Neural progenitor cell (in vitro differentiated cells): ENCODE data around the gene SNTG2. TPM values are rescaled to one million over a fixed set of nuclear protein-coding genes. Genes with fewer than 3 reads are reported as not detected.
"Not testable (repeated sequence)": the region's sequence is repeated elsewhere in the genome, so short reads cannot be mapped to it uniquely, and the experiment has no call there.

Source experiments
- DNase-seq: peaks from one replicate; pipeline ENCODE4 v3.0.0-alpha.2; 2016; ENCODE audit warnings: low spot score
- H2AFZ ChIP-seq: fragments of 200-600 bp; sonication (generic); replicated peaks from 2 replicates; pipeline ENCODE4 v1.6.1; 2016; ENCODE audit warnings: antibody characterized with exemption
- H3F3A ChIP-seq: fragments of 200-600 bp; sonication (generic); 2 replicates; pipeline ENCODE4 v1.6.1; 2016; ENCODE audit warnings: antibody characterized with exemption, low read depth
- H3K27ac ChIP-seq: fragments of 200-600 bp; sonication (generic); 2 replicates; pipeline ENCODE4 v1.5.1; 2016; ENCODE audit warnings: mild to moderate bottlenecking
- H3K27me3 ChIP-seq: fragments of 200-600 bp; sonication (generic); 2 replicates; pipeline ENCODE4 v1.6.1; 2016; ENCODE audit warnings: mild to moderate bottlenecking, moderate library complexity
- H3K36me3 ChIP-seq: fragments of 200-600 bp; sonication (generic); 2 replicates; pipeline ENCODE4 v1.5.1; 2016
- H3K4me1 ChIP-seq: fragments of 200-600 bp; sonication (generic); 2 replicates; pipeline ENCODE4 v1.6.1; 2016; ENCODE audit warnings: mixed run types
- H3K4me2 ChIP-seq: fragments of 200-600 bp; sonication (generic); 2 replicates; pipeline ENCODE4 v1.6.1; 2016
- H3K4me3 ChIP-seq: fragments of 200-600 bp; sonication (generic); 2 replicates; pipeline ENCODE4 v1.5.1; 2016
- H3K79me2 ChIP-seq: fragments of 200-600 bp; sonication (generic); 2 replicates; pipeline ENCODE4 v1.6.1; 2016; ENCODE audit warnings: low read depth
- H3K9ac ChIP-seq: fragments of 200-600 bp; sonication (generic); 2 replicates; pipeline ENCODE4 v1.6.1; 2016
- H3K9me3 ChIP-seq: fragments of 200-600 bp; sonication (generic); 2 replicates; pipeline ENCODE4 v1.5.1; 2016; ENCODE audit warnings: low read depth
- H4K20me1 ChIP-seq: fragments of 200-600 bp; sonication (generic); 2 replicates; pipeline ENCODE4 v1.6.1; 2016; ENCODE audit warnings: low read depth
- H3K27ac Mint-ChIP-seq: 3 replicates; pipeline ENCODE4 v1.8.0; 2021; ENCODE audit warnings: mixed read lengths
- H3K27me3 Mint-ChIP-seq: 2 replicates; pipeline ENCODE4 v1.8.0; 2022; ENCODE audit warnings: low read depth, mild to moderate bottlenecking, inconsistent platforms, moderate library complexity, mixed read lengths; ENCODE audit not compliant: insufficient read depth
- H3K36me3 Mint-ChIP-seq: 3 replicates; pipeline ENCODE4 v1.8.0; 2021; ENCODE audit warnings: mixed read lengths
- H3K4me1 Mint-ChIP-seq: 3 replicates; pipeline ENCODE4 v1.8.0; 2021; ENCODE audit warnings: mixed read lengths
- H3K4me3 Mint-ChIP-seq: 3 replicates; pipeline ENCODE4 v1.8.0; 2021; ENCODE audit warnings: mild to moderate bottlenecking, moderate library complexity, mixed read lengths
- H3K9me3 Mint-ChIP-seq: 3 replicates; pipeline ENCODE4 v1.8.0; 2020; ENCODE audit warnings: mixed read lengths
- EZH2 ChIP-seq: fragments of 200-600 bp; sonication (generic); IDR thresholded peaks from 2 replicates; pipeline ENCODE4 v1.6.1; 2017; ENCODE audit warnings: antibody characterized with exemption, mild to moderate bottlenecking, moderate library complexity
- EZH2phosphoT487 ChIP-seq: fragments of 200-600 bp; sonication (generic); IDR thresholded peaks from 2 replicates; pipeline ENCODE4 v1.6.1; 2017; ENCODE audit warnings: antibody characterized with exemption
- total RNA-seq: library from RNA; depleted of rRNA; stranded (reverse); fragments of >200 nt; gene quantifications from 2 replicates; pipeline ENCODE4 v1.2.3, GENCODE V29; 2015; ENCODE audit warnings: low replicate concordance
- TF ChIP-seq, protein P1 (sequence below): fragments of 200-600 bp; sonication (generic); IDR thresholded peaks from 2 replicates; pipeline ENCODE4 v1.5.1; 2017; ENCODE audit warnings: antibody characterized with exemption, mild to moderate bottlenecking

SNTG2 gene
- total RNA-seq, 1 donor from 2014 or later: 1.1 TPM

DNA sequence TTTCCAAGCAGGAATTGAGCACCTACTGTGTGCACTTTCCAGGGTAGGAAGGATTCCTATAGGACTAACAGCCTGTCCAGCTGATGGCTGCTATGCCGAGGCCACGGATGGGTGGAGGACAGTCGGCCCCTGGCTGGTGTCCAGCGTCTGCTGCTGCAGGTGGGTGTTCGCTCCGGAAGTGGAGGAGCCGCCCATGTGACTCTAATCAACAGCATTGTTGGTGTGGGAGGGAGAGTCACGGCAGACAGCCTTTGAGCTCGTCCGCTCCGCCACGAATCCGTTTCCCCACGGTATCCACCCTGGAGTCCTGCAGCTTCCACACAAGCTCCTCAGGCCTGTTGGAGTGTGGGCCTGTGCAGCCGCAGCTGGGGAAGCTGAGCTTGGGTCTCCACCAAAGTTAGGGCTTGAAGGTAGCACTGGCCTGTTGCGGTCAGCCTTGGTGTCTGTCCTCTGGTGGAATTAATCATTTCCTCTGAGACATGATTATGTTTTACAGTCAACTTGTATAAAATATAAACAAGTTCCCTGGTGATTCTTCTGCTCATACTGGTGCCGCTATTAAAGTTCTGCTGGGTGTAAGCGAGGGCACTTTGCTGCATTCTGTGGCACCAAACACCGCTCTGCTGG is 276.7 kb downstream of the SNTG2 start:
- Histone ChIP-seq H4K20me1 (no peaks in the 10 kb centered on the region), H3K27me3 (no peaks in the 10 kb centered on the region), H3F3A (no peaks in the 10 kb centered on the region), H3K27ac (no peak overlapping the region), H3K9me3 (no peaks in the 10 kb centered on the region), H2AFZ (no peak overlapping the region), H3K4me1 (no peaks in the 10 kb centered on the region), H3K79me2 (no peaks in the 10 kb centered on the region), H3K36me3 (no peaks in the 10 kb centered on the region), H3K4me3 (no peak overlapping the region), H3K4me2 (no peak overlapping the region), H3K9ac (no peak overlapping the region)
- Mint-ChIP-seq H3K4me3 (no peak overlapping the region), H3K9me3 (peaks cover 12% of the 10 kb centered on the region), H3K4me1 (peaks cover 3% of the 10 kb centered on the region), H3K27me3 (peaks cover 2% of the 10 kb centered on the region), H3K36me3 (no peaks in the 10 kb centered on the region), H3K27ac (no peak overlapping the region)
- no peak for DNase-seq
- TF ChIP-seq, protein P1, sequence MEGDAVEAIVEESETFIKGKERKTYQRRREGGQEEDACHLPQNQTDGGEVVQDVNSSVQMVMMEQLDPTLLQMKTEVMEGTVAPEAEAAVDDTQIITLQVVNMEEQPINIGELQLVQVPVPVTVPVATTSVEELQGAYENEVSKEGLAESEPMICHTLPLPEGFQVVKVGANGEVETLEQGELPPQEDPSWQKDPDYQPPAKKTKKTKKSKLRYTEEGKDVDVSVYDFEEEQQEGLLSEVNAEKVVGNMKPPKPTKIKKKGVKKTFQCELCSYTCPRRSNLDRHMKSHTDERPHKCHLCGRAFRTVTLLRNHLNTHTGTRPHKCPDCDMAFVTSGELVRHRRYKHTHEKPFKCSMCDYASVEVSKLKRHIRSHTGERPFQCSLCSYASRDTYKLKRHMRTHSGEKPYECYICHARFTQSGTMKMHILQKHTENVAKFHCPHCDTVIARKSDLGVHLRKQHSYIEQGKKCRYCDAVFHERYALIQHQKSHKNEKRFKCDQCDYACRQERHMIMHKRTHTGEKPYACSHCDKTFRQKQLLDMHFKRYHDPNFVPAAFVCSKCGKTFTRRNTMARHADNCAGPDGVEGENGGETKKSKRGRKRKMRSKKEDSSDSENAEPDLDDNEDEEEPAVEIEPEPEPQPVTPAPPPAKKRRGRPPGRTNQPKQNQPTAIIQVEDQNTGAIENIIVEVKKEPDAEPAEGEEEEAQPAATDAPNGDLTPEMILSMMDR: no peak
- TF ChIP-seq EZH2phosphoT487 (no peak), EZH2 (no peak)

DNA sequence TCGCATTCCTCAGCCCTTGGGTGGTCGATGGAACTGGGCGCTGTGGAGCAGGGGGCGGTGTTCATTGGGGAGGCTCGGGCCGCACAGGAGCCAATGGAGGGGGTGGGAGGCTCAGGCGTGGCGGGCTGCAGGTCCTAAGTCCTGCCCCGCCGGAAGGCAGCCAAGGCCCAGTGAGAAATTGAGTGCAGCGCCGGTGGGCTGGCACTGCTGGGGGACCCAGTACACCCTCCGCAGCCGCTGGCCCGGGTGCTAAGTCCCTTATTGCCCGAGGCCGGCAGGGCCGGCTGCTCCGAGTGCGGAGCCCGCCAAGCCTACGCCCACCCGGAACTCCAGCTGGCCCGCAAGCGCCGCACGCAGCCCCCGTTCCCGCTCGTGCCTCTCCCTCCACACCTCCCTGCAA is 278.9 kb downstream of the SNTG2 start:
- H3K36me3 ChIP-seq, H3K4me2 ChIP-seq, H3K4me3 Mint-ChIP-seq, H3K79me2 ChIP-seq, H3K9ac ChIP-seq, H3K4me3 ChIP-seq, H3K27ac ChIP-seq, DNase-seq, H3K36me3 Mint-ChIP-seq, H3F3A ChIP-seq, H3K27me3 Mint-ChIP-seq, H3K27ac Mint-ChIP-seq, H3K4me1 Mint-ChIP-seq, H3K4me1 ChIP-seq, H3K9me3 ChIP-seq, H4K20me1 ChIP-seq, H2AFZ ChIP-seq, H3K27me3 ChIP-seq: not testable (repeated sequence)
- H3K9me3 Mint-ChIP-seq: peaks cover 12% of the 10 kb centered on the region

GRCh38 chr2:1230155-1230893 is 279.7 kb downstream of the SNTG2 start:
- Histone ChIP-seq H3K27me3 (no peaks in the 10 kb centered on the region), H3K9ac (no peak overlapping the region), H2AFZ (no peak overlapping the region), H4K20me1 (no peaks in the 10 kb centered on the region), H3K36me3 (no peaks in the 10 kb centered on the region), H3K9me3 (no peaks in the 10 kb centered on the region), H3F3A (no peaks in the 10 kb centered on the region), H3K79me2 (no peaks in the 10 kb centered on the region), H3K4me1 (no peaks in the 10 kb centered on the region), H3K27ac (no peak overlapping the region), H3K4me2 (no peak overlapping the region), H3K4me3 (no peak overlapping the region)
- H3K4me1 Mint-ChIP-seq: peaks cover 8% of the 10 kb centered on the region
- no peak overlapping the region for H3K4me3 Mint-ChIP-seq
- H3K36me3 Mint-ChIP-seq: no peaks in the 10 kb centered on the region
- DNase-seq: no peak
- no peak overlapping the region for H3K27ac Mint-ChIP-seq
- TF ChIP-seq EZH2phosphoT487: no peak
- TF ChIP-seq, protein P1: no peak
- no peak for TF ChIP-seq EZH2
- H3K27me3 Mint-ChIP-seq: peaks cover 9% of the 10 kb centered on the region
- H3K9me3 Mint-ChIP-seq: peaks cover 12% of the 10 kb centered on the region

DNA sequence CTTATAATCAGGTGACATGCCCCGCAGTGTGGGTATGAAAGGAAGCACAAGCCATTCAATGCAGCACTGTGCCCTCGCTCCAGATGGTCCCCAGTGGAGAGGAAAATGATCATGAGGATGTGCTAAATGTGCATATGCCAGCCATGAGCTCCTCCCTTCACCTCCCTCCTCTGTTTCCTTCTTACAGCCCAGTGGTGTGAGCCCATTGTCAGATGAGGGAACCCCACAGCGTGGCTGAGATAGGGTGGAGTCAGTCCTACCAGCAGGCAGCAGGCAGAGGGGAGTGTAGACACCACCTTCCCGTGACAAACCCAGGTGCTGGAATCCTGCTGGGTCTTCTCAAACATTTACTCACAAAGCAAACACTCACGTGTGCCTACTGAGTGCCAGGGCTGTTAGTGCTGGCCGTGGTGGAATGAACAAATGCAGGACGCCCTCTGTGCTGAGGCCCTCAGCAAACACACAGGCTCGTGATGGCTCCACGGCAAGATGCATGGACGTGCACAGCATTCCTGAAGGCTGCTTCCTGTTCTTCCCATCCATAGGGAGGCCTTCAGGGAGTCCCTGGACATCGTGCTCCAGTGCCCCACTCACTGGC is 280.9 kb downstream of the SNTG2 start:
- no peak overlapping the region for H3K4me2 ChIP-seq

More for the DNA sequence above, 280.9 kb downstream of the SNTG2 start:
- no peak overlapping the region for H2AFZ ChIP-seq
- H3K27ac ChIP-seq: no peak overlapping the region
- H3K27me3 ChIP-seq: no peaks in the 10 kb centered on the region
- H3K36me3 ChIP-seq: no peaks in the 10 kb centered on the region
- Mint-ChIP-seq H3K27me3 (peaks cover 11% of the 10 kb centered on the region), H3K4me1 (peaks cover 10% of the 10 kb centered on the region), H3K27ac (no peak overlapping the region), H3K36me3 (no peaks in the 10 kb centered on the region), H3K9me3 (peaks cover 14% of the 10 kb centered on the region), H3K4me3 (no peak overlapping the region)
- TF ChIP-seq, protein P1: no peak
- H3K4me1 ChIP-seq: no peaks in the 10 kb centered on the region
- no peak for DNase-seq
- H3K4me3 ChIP-seq: no peak overlapping the region
- no peak overlapping the region for H3K9ac ChIP-seq
- H4K20me1 ChIP-seq: no peaks in the 10 kb centered on the region
- no peaks in the 10 kb centered on the region for H3K79me2 ChIP-seq
- no peaks in the 10 kb centered on the region for H3K9me3 ChIP-seq
- no peaks in the 10 kb centered on the region for H3F3A ChIP-seq
